Panc1 (cell line): ENCODE data around the gene ERC2. TPM values are rescaled to one million over a fixed set of nuclear protein-coding genes. Genes with fewer than 3 reads are reported as not detected.

Experiments
- ATAC-seq: fragments of 200-7000 bp; cut with Tn5 transposase; 2 replicates; pipeline ENCODE4 v1.9.1; 2020; ENCODE audit warnings: mild to moderate bottlenecking, moderate library complexity
- BruUV-seq: library from RNA; stranded (reverse); fragments of 400-500 nt; replicated peaks from 2 replicates; lab custom pipeline; 2021; lab: Mats Ljungman, UMichigan
- CTCF ChIA-PET: fragments of 300-600 bp; sonication (Branson Sonifier 250); formaldehyde crosslinking; loops from one replicate; lab custom pipeline; 2022; ENCODE audit warnings: antibody characterized with exemption; lab: Charles Lee
- POLR2A ChIA-PET: fragments of 300-600 bp; sonication (Branson Sonifier 250); formaldehyde crosslinking; loops from one replicate; lab custom pipeline; 2022; ENCODE audit warnings: antibody characterized with exemption; lab: Charles Lee
- DNase-seq: peaks from one replicate; pipeline ENCODE4 v3.0.0-alpha.2; 2010; ENCODE audit warnings: low read depth, low spot score
- H3K27ac ChIP-seq: 2 replicates; pipeline ENCODE4 v1.5.1; 2011; ENCODE audit warnings: mild to moderate bottlenecking, low read length, inconsistent platforms
- H3K27me3 ChIP-seq: fragments of 200-500 bp; sonication (Bioruptor generic); 2 replicates; pipeline ENCODE4 v1.6.0; 2014; ENCODE audit warnings: low read length, inconsistent platforms; ENCODE audit not compliant: control insufficient read depth, insufficient read depth
- H3K36me3 ChIP-seq: fragments of 200-500 bp; sonication (Bioruptor generic); 2 replicates; pipeline ENCODE4 v1.5.1; 2014; ENCODE audit warnings: inconsistent platforms, mild to moderate bottlenecking, low read length, moderate library complexity; ENCODE audit not compliant: control insufficient read depth, insufficient read depth
- H3K4me1 ChIP-seq: 2 replicates; pipeline ENCODE4 v1.5.1; 2011; ENCODE audit warnings: inconsistent platforms, mild to moderate bottlenecking, low read length, moderate library complexity; ENCODE audit not compliant: control insufficient read depth, insufficient read depth
- H3K4me3 ChIP-seq, 2 experiments: 2 replicates each; pipeline ENCODE4 v1.5.1; 2011 to 2012; ENCODE audit warnings: low read depth in 2 of 2, low read length in 2 of 2, mild to moderate bottlenecking in 2 of 2, inconsistent platforms in 1 of 2, moderate library complexity in 1 of 2
- H3K9me3 ChIP-seq: fragments of 200-500 bp; sonication (Bioruptor generic); 2 replicates; pipeline ENCODE4 v1.5.1; 2014; ENCODE audit warnings: low read depth, mild to moderate bottlenecking, inconsistent platforms, low read length, moderate library complexity; ENCODE audit not compliant: control insufficient read depth, insufficient read depth
- CTCF ChIP-seq: fragments of 450-650 bp; IDR thresholded peaks from 2 replicates; pipeline ENCODE4 v1.5.1; 2017; ENCODE audit warnings: mild to moderate bottlenecking
- POLR2AphosphoS5 ChIP-seq: IDR thresholded peaks from 2 replicates; pipeline ENCODE4 v1.6.1; 2012; ENCODE audit warnings: mild to moderate bottlenecking, low read depth, low read length, moderate library complexity
- REST ChIP-seq, 2 experiments: IDR thresholded peaks; 2 replicates each; pipeline ENCODE4 v1.6.1; 2011 to 2012; ENCODE audit warnings: low read depth in 2 of 2, control low read depth in 1 of 2, low read length in 1 of 2, mild to moderate bottlenecking in 1 of 2, moderate library complexity in 1 of 2; ENCODE audit not compliant: insufficient read depth in 1 of 2
- SIN3A ChIP-seq: IDR thresholded peaks from 2 replicates; pipeline ENCODE4 v1.6.1; 2012; ENCODE audit warnings: low read depth, mild to moderate bottlenecking, low read length, moderate library complexity, borderline replicate concordance; ENCODE audit not compliant: insufficient read depth
- TCF7L2 ChIP-seq: IDR thresholded peaks from 2 replicates; pipeline ENCODE4 v1.6.1; 2011; ENCODE audit warnings: mild to moderate bottlenecking, low read depth, low read length, inconsistent platforms
- in situ Hi-C: cut with HindIII; loops from 2 replicates; pipeline ENCODE4 v1.10.0; 2016; ENCODE audit warnings: low sequenced_read_pairs, low pct_unique_long_range_greater_than_20kb
- intact Hi-C: fragments of 100-400 bp; cut with micrococcal nuclease; formaldehyde crosslinking; loops from one replicate; pipeline ENCODE4 v1.10.0; 2022; ENCODE audit not compliant: unreplicated experiment
- total RNA-seq: library from RNA; stranded (reverse); gene quantifications from one replicate; pipeline ENCODE4 v1.2.1, GENCODE V29; 2021; ENCODE audit not compliant: unreplicated experiment

The ERC2 gene
- total RNA-seq, 1 experiment from 2014 or later = 0.33 TPM

- Histone ChIP-seq H3K4me3 (no peak overlapping the region), H3K27me3 (no peaks in the 10 kb centered on the region), H3K36me3 (no peaks in the 10 kb centered on the region), H3K4me1 (no peaks in the 10 kb centered on the region), H3K27ac (no peak overlapping the region), H3K9me3 (no peaks in the 10 kb centered on the region)
- TF ChIP-seq TCF7L2 (no peak), CTCF (no peak), REST (IDR thresholded peaks at IDR 0.05; ENCODE audit: insufficient read depth in 1 of 2, low read depth in 2 of 2, low read length in 1 of 2) (no peak), SIN3A (no peak)
- no TSS peak for BruUV-seq
- POLR2A ChIA-PET = no interaction called here
- DNase-seq = no peak
- in situ Hi-C loops = no loop called here
- no peak for ATAC-seq
- intact Hi-C loops = no loop called here
- CTCF ChIA-PET = no interaction called here
Measured at GRCh38 chr3:56197259-56197965, 270.9 kb downstream of the ERC2 start.

- H3K27ac ChIP-seq = no peak overlapping the region
- ATAC-seq (no peak), DNase-seq (no peak)
- H3K4me1 ChIP-seq = no peaks in the 10 kb centered on the region
- no peak overlapping the region for H3K4me3 ChIP-seq
- intact Hi-C loops (no loop called here), in situ Hi-C loops (no loop called here)
- TF ChIP-seq TCF7L2 = no peak
- no peaks in the 10 kb centered on the region for H3K9me3 ChIP-seq
- CTCF ChIA-PET = no interaction called here
- POLR2A ChIA-PET = no interaction called here
- H3K36me3 ChIP-seq = no peaks in the 10 kb centered on the region
- BruUV-seq = no TSS peak
- H3K27me3 ChIP-seq = no peaks in the 10 kb centered on the region
Measured at GRCh38 chr3:56196700-56197099, 271.6 kb downstream of the ERC2 start.

GRCh38 chr3:56193519-56193918 is 274.7 kb downstream of the ERC2 start:
- POLR2A ChIA-PET = no interaction called here
- in situ Hi-C loops = no loop called here

More at GRCh38 chr3:56193519-56193918, 274.7 kb downstream of the ERC2 start:
- ATAC-seq = no peak
- DNase-seq = no peak
- Histone ChIP-seq H3K27me3 (no peaks in the 10 kb centered on the region), H3K4me3 (no peak overlapping the region), H3K27ac (no peak overlapping the region), H3K9me3 (no peaks in the 10 kb centered on the region), H3K36me3 (no peaks in the 10 kb centered on the region), H3K4me1 (no peaks in the 10 kb centered on the region)
- no TSS peak for BruUV-seq
- CTCF ChIA-PET = no interaction called here
- intact Hi-C loops = no loop called here
- TF ChIP-seq POLR2AphosphoS5 = no peak
- TF ChIP-seq REST (IDR thresholded peaks at IDR 0.05; ENCODE audit: insufficient read depth in 1 of 2, low read depth in 2 of 2, low read length in 1 of 2) = no peak
- TF ChIP-seq SIN3A = no peak
- TF ChIP-seq TCF7L2 = no peak
- no peak for TF ChIP-seq CTCF
